ENCODE measurements around the gene KCTD4.

DNA sequence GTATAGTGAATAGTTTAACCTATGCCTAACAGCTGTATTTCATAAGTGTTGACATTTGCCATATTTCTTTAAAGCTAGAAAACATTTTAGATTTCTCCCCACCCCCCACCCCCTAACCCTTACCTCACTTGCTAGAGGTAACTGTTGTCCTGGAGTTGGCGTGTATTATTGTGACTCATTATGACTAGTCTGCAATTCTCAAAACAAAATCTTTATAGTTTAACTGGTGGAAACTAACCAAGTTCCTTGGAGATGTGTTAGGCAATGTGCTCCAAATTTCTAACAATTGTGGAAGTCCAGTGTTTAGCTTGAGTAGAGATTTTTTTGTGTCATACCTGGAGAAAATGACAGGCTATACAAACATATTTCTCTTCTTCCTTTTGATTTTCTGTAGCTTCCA, 38.0 kb downstream of the KCTD4 start:
- TF ChIP-seq POLR2A (IDR thresholded peaks at IDR 0.05) (no peak), EP300 (IDR thresholded peaks at IDR 0.05; ENCODE audit: low read depth) (no peak)
- TF ChIP-seq, protein P1, sequence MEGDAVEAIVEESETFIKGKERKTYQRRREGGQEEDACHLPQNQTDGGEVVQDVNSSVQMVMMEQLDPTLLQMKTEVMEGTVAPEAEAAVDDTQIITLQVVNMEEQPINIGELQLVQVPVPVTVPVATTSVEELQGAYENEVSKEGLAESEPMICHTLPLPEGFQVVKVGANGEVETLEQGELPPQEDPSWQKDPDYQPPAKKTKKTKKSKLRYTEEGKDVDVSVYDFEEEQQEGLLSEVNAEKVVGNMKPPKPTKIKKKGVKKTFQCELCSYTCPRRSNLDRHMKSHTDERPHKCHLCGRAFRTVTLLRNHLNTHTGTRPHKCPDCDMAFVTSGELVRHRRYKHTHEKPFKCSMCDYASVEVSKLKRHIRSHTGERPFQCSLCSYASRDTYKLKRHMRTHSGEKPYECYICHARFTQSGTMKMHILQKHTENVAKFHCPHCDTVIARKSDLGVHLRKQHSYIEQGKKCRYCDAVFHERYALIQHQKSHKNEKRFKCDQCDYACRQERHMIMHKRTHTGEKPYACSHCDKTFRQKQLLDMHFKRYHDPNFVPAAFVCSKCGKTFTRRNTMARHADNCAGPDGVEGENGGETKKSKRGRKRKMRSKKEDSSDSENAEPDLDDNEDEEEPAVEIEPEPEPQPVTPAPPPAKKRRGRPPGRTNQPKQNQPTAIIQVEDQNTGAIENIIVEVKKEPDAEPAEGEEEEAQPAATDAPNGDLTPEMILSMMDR (IDR thresholded peaks at IDR 0.05) = no peak
